NCI-H146 treated with DMSO at 0.1 percent for 48 hours (cell line): ENCODE data around the gene GRK5.

Source experiments
- DNase-seq: peaks from one replicate; lab custom pipeline; 2025; ENCODE audit not compliant: unreplicated experiment; lab: John Stamatoyannopoulos, UW

Gene GRK5

DNA sequence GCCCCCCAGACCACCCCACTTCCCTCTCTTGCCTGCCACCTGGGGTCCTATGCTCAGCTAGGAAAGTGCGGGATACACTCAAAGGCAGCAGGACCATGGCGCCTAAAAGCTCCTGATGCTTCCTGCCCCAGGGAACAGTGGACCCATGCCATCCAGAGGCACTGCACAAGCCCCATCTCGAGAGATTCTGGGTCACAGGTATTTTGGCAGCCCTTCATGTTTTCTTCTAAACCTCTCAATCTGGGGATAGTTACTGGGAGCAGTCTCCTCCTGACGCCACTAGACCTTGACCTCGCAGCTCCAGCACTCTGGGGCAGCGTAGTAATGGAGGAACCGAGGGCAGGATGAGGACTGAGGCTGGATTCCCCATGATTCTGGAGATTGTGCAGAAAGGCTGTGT lies 107.1 kb downstream of the GRK5 start:
- DNase-seq, result no peak

DNA sequence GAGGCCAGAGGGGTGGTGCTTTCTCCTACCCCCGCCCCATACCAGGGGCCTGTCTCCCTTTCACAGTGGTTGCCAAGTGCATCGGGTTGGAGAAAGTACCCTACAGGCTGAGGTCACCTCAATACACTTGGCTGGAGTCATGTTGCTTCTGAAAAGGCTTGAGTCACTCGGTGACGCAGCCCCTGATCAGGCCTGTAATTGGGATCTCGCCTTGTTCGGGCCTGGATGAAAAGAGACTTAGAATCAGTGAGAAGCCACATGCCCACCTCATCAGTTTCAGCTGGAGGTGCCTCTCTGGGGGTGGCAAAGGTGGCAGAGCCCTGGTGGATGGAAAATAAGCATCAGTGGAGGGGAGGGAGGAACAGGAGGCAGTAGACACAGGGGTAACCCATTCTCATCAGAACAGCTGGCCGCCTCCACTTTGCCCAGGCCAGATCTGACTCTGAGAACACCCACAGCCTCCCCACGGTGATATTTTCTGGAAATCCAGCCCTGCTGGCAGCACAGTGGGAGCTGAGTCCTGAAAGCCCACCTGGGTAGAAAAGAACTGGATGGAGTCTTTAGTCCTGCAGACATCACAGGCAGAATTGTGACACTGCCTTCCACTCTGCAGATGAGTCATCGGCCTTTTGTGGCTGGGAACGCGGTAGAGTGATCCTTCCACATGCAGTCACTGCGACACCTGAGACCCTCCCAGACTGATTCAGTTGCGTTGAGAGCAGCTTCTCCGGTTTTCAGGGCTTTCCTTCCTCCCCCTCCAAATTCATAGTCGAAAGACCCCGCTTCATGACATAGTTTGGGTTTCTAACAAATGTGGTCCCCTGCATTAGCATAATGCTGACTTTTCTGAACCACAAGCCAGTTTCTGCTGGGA lies 108.0 kb downstream of the GRK5 start:
- peak; percentile 38 for DNase-seq

DNA sequence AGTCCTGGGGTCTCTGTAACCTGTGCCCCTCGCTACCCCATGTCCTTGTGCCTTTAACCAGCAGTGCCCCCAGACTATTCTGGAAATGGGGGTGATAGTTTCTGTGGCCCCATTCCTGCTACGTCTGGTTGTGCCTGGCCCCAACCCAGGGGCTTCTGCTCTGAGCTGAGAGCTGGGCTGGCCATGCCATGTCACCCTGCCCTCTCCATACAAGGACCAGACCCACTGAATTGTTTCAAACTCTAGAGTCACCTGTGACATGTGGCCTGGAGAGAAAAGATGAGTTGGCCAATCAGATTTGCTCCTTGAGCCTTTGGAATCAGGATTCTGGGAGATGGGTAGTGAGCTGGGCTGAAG lies 108.6 kb downstream of the GRK5 start:
- no peak for DNase-seq

DNA sequence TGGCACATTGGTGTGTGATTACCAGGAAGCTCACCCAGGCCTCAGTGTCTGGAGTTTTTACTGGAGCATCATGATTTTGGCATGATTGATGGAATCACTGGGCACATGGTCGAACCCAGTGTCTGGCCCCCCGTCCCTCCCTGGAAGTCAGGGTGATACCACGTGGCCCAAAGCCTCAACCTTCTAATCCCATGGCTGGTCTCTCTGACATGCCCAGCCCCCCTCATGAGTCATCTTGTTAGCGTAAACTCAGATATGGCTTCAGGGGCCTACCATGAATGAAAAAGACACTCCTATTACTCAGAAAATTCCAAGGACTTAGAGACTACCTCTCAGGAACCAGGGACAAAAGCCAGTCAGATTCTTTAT lies 109.3 kb downstream of the GRK5 start:
- DNase-seq, result no peak

- no peak for DNase-seq
These were observed 111.2 kb downstream of the GRK5 start for GRCh38 chr10:119318411-119319160.

DNA sequence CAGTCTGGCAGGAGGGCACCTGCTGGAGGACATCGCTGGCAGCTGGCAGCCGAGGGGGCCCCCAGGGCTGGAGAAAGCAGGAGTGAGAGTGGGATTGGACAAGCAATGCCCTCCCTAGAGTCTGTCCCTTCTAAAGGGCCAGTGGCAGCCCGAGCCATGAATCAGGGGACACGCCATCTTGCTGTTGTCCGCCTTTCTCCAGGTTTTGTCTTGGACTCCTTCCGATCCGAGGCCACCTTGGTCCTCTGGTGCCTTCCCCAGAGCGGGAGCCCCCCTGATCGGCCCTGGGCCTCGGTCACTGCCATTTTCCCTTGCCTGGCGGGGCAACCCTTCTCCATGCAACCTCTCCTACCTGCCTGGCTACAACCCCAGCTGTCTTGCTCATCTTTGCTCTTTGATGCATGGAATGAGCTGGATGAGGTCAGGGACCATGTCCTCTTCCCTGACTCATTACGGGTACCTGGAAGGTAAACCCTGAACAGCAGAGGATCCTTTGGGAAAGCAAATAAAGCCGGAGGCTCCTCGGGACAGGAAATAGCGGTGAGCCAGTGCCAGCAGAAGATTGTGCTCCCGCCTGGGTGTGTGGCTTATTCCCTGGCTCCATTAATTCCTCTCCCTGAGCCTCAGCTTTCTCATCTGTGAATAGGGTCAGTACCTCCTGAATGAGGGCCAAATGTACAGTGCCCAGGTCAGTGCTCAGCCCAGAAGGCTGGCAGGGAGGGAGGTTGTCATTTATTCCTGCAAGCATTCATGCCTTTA lies 112.0 kb downstream of the GRK5 start:
- DNase-seq, result no peak

GRCh38 chr10:119319920-119320258 lies 112.5 kb downstream of the GRK5 start:
- no peak for DNase-seq

DNA sequence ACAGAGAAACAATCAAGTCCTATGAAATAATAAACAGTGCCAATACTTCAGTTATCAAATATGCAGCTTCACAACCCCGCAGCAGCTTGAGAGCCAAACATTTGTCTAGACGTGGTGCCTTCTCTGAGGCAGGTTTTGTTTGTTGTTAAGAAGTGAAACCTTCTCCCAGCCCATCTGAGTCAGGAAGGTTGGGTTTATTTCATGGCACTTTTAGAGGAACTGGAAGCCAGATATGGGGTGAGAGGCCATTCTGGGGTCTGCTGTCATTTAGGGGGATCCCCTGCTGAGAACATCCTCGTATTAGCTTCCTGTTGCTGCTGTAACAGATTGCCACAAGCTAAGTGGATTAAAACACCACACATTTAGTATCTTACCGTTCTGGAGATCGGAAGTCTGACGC lies 113.6 kb downstream of the GRK5 start:
- DNase-seq, result no peak

DNA sequence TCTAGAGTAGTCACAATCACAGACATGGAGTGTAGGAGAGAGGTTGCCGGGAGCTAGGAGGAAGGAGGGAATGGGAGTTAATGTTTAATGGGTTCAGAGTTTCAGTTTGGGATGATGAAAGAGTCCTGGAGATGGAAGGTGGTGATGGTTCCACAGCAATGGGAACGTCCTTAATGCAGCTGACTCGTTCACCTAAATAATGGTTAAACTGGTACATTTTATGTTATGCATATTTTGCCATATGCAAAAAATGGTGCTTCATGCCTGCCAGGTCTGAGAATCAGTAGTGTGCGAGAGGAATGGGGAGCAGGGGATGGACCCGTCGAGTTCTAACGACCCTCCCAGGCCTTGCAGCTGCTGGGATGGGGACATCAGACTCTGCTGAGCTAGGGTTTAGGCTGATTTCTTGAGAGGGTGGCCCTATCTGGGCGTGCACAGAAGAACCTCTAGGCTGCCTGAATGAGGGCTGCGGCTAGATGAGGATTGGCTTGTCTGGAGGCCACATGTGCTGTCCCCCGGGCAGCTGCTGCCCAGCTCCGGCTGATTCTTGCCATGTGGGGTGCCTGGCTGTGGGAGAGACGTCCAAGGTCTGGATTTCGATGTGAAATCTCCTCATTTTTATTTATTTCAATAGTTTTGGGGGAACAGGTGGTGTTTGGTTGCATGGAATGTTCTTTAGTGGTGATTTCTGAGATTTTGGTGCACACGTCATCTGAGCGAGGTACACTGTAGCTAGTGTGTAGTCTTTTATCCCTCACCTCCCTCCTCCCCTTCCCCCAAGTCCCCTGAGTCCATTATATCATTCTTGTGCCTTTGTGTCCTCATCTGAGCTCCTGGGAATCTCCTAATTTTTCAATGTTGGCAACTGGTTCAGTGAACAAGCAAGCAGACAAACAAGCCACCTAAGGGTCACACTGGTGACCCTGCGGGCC lies 116.0 kb downstream of the GRK5 start:
- DNase-seq, result no peak

DNA sequence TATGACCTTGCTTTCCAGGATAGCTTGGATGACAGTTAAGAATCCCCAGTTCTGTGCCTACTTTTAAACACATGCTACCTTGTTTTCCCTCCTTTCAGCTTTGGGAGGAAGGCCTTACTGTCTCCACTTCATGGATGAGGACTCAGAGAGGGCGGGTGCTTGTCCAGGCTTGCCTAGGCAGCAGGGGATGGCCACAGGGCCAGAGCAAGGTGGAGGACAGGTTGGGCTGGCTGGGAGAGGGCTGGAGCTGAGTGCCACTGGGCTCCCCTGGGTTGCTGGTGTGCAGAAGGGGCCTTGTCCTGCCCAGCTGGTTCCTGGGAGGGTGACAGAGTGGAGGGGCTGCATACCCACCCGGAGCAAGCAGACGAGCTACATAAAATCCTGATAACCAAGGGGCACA lies 117.8 kb downstream of the GRK5 start:
- DNase-seq, result no peak

DNA sequence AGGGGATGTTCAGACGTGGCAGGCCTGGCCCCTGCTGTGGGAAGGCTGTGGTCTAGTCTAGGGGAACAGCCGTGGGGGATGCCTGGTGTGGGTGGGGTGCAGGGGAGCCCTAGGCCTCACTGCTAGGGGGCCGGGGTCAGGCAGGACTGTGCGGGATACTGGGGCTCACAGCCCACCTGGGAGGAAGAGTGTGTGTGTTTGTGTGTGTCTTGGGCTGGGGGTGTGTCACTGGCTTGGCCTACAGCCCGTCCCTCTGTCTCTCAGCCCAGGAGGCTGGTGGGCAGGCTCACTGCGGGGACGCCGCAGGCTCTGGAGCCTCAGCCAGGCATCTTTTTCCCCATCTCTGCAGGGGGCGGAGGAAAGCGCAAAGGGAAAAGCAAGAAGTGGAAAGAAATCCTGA lies 118.8 kb downstream of the GRK5 start:
- DNase-seq, result no peak

- no peak for DNase-seq
These were observed 119.8 kb downstream of the GRK5 start for GRCh38 chr10:119327096-119327745.

- DNase-seq, result no peak
These were observed 120.9 kb downstream of the GRK5 start for GRCh38 chr10:119328223-119328622.

GRCh38 chr10:119330342-119330741 lies 123.0 kb downstream of the GRK5 start:
- DNase-seq, result no peak

- no peak for DNase-seq
These were observed 123.7 kb downstream of the GRK5 start for GRCh38 chr10:119331061-119331460.

- DNase-seq, result no peak
These were observed 125.9 kb downstream of the GRK5 start for GRCh38 chr10:119333146-119333792.

DNA sequence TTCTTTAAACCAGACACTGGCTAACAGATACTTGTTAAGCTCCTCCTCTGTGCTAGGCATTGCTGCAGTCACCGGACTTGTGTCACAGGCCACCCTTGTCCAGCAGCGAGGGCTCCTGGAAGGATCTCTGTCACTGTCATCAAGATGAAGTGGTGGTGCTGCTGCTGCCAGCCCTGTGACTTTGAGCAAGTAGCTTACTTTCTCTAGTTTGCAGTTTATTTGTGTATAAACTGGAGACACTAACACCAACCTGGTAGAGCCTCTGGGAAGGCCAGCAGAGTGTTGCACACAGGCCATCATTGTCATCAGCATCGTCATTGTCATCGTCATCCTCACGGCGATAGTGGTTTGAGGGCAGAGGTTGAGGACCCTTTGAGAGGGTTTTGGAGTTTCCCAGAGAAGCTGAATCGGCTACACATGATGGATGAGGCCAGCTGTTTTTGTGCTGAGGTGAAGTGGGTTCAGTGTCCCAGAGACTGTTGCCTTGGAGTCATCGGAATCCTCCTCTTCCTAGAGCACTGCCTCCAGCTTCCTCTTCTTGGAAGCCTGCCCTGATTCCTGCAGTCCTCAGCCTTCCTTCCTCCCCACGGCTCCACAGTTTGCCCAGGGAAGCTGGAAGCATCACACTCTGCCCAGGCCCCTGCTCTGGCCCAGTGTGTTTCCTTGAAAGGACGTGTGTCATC lies 128.4 kb downstream of the GRK5 start:
- DNase-seq, result no peak

DNA sequence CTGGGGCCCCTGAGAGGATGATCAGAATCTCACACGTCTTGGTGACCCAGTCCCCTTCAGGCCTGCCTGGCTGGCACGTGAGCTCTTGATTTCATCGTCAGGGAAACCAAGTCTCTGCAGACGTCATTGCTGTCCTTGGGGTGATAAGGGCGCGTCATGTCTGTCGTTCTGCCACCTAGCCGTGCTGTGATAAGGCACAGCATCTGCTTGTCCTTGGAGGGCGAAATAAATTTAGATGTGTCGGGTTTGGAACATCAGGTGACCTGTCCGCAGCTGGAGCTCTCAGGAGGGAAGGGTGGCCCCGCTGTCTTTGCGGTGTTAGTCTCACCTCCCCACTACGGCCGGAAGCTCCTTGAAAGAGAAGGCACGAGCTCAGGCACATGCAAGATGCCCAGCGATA lies 129.2 kb downstream of the GRK5 start:
- DNase-seq, result no peak

DNA sequence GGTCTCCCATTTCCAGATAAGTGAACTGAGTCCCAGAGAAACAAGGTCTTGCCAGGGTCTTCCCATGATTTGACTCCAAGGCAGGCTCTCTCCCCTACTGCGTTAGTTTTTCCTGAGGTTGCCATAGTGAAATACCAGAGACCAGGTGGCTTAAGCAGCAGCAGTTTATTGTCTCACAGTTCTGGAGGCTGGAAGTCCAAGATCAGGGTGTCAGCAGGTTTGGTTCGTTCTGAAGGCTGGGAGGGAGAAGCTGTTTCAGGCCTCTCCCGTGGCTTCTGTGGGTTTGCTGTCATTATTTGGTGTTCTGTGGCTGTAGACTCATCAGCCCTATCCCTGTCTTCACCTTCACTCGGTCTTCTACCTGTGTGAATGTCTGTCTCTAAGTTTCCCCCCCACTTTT lies 129.9 kb downstream of the GRK5 start:
- DNase-seq, result no peak
